Kidney (tissue), 14 donors: Measurements from ENCODE around the gene FHL5. TPM values are rescaled to one million over a fixed set of nuclear protein-coding genes. Genes with fewer than 3 reads are reported as not detected.
A peak's percentile ranks its signal among the peaks of the same experiment; 100 is the strongest.
"Not testable (repeated sequence)": the region's sequence is repeated elsewhere in the genome, so short reads cannot be mapped to it uniquely, and the experiment has no call there.

ENCODE experiments used
- DNase-seq, 5 donors: peaks; one replicate each; pipeline ENCODE4 v3.0.0-alpha.2; 2013 to 2020
- FAIRE-seq: peaks from 2 replicates; lab custom pipeline; 2012; peaks lifted over from hg19 to GRCh38; lab: Jason Lieb, UNC
- H3K27ac ChIP-seq, 2 donors: one replicate each; pipeline ENCODE4 v1.7.0; 2013; ENCODE audit warnings: low read depth in 2 of 2, low read length in 2 of 2, inconsistent platforms in 1 of 2
- H3K27me3 ChIP-seq: one replicate; pipeline ENCODE4 v1.7.1; 2013; ENCODE audit warnings: low read length, inconsistent platforms; ENCODE audit not compliant: control insufficient read depth, insufficient read depth
- H3K36me3 ChIP-seq, 3 donors: one replicate each; pipeline versions ENCODE4 v1.7.0 to v1.7.1; 2013; ENCODE audit warnings: low read length in 3 of 3, control low read depth in 1 of 3, inconsistent platforms in 1 of 3; ENCODE audit not compliant: insufficient read depth in 3 of 3, control insufficient read depth in 2 of 3
- H3K4me1 ChIP-seq, 3 donors: one replicate each; pipeline versions ENCODE4 v1.7.0 to v1.7.1; 2013; ENCODE audit warnings: low read length in 3 of 3, inconsistent platforms in 1 of 3, low read depth in 1 of 3; ENCODE audit not compliant: control insufficient read depth in 2 of 3, insufficient read depth in 2 of 3
- H3K4me3 ChIP-seq, 3 donors: one replicate each; pipeline versions ENCODE4 v1.7.0 to v1.8.1; 2013; ENCODE audit warnings: low read length in 3 of 3, control low read depth in 1 of 3, inconsistent platforms in 1 of 3
- H3K9ac ChIP-seq, 3 donors: one replicate each; pipeline versions ENCODE4 v1.7.0 to v1.7.1; 2013; ENCODE audit warnings: low read length in 3 of 3, control low read depth in 1 of 3, inconsistent platforms in 1 of 3
- H3K9me3 ChIP-seq, 3 donors: one replicate each; pipeline versions ENCODE4 v1.7.0 to v1.7.1; 2013; ENCODE audit warnings: low read length in 3 of 3, control low read depth in 1 of 3, inconsistent platforms in 1 of 3; ENCODE audit not compliant: control insufficient read depth in 2 of 3, insufficient read depth in 1 of 3
- intact Hi-C: fragments of 100-400 bp; cut with DNase I; formaldehyde crosslinking; loops from one replicate; pipeline ENCODE4 v1.11.1; 2022
- polyA plus RNA-seq: library from polyadenylated mRNA; stranded (reverse); fragments of 350-450 nt; fragmentation: Illumina TruSeq; extraction: RNeasy Lipid Tissue Mini Kit (QIAGEN cat#74804); gene quantifications from one replicate; pipeline ENCODE4 v1.2.3, GENCODE V29; 2014; ENCODE audit warnings: low read depth, low replicate concordance; ENCODE audit not compliant: insufficient read depth
- total RNA-seq: library from RNA; stranded (reverse); fragmentation: NEBNext Ultra II Directional; extraction: Animal tissue kit (Norgen Biotek cat#: 25700); gene quantifications from one replicate; pipeline ENCODE4 v1.2.1, GENCODE V29; 2021
- TF ChIP-seq, protein P1 (sequence below): IDR thresholded peaks from 3 replicates; pipeline ENCODE4 v1.5.1; 2012; ENCODE audit warnings: mild to moderate bottlenecking, moderate library complexity, borderline replicate concordance; ENCODE audit not compliant: insufficient read depth; ENCODE audit errors: extremely low read depth
- donor health status: control.
- donor health status: control.
- donor health status: control.
- donor health status: control.
- donor health status: control.
- donor health status: DM: yes; HTN: yes; CAD: no.
- donor health status: Normal renal cell carcinoma (clear cell type).

Gene FHL5
- total and polyA plus RNA-seq, 2 donors from 2014 or later: 4.3 to 34.5 TPM

DNA sequence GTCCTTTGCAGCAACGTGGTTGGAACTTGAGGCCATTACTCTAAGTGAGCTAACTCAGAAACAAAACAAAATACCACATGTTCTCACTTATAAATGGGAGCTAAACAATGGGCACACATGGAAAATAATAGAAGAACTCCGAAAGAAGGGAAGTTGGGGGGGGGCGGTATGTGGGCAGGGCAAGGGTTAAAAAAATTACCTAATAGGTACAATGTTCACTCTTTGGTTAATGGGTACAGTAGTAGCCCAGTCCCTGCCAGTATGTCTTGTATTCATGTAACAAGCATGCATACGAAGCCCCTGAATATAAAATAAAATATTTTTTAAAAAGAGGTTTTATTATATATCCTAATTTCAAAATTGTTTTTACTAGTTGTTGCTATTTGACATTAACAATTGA is 15.3 kb upstream of the FHL5 start:
- Histone ChIP-seq H3K4me1 (no peaks in the 10 kb centered on the region), H3K4me3 (no peak overlapping the region), H3K36me3 (peaks cover 8 to 36% (median 13%) of the 10 kb centered on the region in 3 donors), H3K27ac (no peak overlapping the region), H3K9ac (no peak overlapping the region), H3K27me3 (no peaks in the 10 kb centered on the region), H3K9me3 (no peaks in the 10 kb centered on the region)
- DNase-seq (no peak), FAIRE-seq (no peak)
- intact Hi-C loops: no loop called here
- TF ChIP-seq, protein P1, sequence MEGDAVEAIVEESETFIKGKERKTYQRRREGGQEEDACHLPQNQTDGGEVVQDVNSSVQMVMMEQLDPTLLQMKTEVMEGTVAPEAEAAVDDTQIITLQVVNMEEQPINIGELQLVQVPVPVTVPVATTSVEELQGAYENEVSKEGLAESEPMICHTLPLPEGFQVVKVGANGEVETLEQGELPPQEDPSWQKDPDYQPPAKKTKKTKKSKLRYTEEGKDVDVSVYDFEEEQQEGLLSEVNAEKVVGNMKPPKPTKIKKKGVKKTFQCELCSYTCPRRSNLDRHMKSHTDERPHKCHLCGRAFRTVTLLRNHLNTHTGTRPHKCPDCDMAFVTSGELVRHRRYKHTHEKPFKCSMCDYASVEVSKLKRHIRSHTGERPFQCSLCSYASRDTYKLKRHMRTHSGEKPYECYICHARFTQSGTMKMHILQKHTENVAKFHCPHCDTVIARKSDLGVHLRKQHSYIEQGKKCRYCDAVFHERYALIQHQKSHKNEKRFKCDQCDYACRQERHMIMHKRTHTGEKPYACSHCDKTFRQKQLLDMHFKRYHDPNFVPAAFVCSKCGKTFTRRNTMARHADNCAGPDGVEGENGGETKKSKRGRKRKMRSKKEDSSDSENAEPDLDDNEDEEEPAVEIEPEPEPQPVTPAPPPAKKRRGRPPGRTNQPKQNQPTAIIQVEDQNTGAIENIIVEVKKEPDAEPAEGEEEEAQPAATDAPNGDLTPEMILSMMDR: no peak

DNA sequence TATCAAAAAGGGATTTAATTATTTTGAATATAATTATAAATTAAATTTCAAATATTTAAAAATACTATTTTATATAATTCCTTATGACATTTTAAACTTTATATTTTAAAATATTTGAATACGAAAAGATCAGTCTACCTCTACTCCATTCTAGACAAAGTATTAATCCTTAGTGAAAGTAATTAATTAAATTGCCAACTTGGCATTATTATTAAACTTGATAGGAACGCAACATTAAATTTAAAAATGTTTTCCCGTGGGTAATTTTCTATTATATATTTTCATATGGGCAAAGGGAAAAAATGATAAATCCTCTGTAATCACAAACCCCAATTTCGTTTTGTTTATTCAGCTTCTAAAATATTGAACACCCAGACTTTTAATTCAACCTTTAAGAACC is 8.4 kb upstream of the FHL5 start:
- no peak overlapping the region for H3K4me3 ChIP-seq
- no peaks in the 10 kb centered on the region for H3K4me1 ChIP-seq
- H3K9ac ChIP-seq: no peak overlapping the region
- H3K9me3 ChIP-seq: no peaks in the 10 kb centered on the region
- peaks cover 8 to 36% (median 12%) of the 10 kb centered on the region in 3 donors for H3K36me3 ChIP-seq
- no peaks in the 10 kb centered on the region for H3K27me3 ChIP-seq
- no peak overlapping the region for H3K27ac ChIP-seq
- TF ChIP-seq, protein P1: no peak
- intact Hi-C loops: no loop called here
- FAIRE-seq (peak; percentile 94), DNase-seq (no peak)

DNA sequence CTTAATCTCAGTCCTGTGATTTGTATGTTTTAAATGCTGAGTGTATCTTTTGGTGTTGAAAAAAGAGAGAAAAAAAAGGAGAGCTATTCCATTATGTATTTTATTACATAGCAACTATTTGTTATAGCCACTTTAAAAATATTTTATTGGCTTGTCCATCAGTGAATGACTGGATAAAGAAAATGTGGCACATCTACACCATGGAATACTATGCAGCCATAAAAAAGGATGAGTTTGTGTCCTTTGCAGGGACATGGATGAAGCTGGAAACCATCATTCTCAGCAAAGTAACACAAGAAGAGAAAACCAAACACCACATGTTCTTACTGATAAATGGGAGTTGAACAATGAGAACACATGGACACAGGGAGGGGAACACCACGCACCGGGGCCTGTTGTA is 3.2 kb upstream of the FHL5 start:
- FAIRE-seq, H3K9me3 ChIP-seq, H3K36me3 ChIP-seq, DNase-seq, H3K27me3 ChIP-seq, intact Hi-C loops, H3K27ac ChIP-seq, H3K4me1 ChIP-seq, H3K4me3 ChIP-seq, H3K9ac ChIP-seq: not testable (repeated sequence)

DNA sequence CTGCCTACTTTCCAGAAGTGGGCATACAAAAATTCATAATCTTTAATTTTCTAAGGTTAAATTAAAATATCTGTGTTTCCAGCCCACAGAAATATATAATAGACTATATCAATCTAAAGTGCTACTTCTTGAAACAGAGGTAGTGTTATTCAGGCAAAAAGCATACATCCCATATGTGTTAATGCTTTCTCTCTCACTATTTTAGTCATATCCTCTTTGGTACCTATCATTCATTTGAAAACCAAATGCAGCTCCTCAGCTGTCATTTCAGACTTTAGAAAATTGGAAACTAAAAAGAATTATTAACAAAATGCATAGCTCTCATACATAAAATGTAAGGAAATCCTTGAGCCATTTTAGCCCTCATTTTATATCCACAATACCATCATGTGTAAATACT is 925 bp downstream of the FHL5 start:
- Histone ChIP-seq H3K4me3 (peak overlapping the region in 2 of 3 donors; percentile 9 to 32), H3K9ac (no peak overlapping the region), H3K4me1 (no peaks in the 10 kb centered on the region), H3K9me3 (no peaks in the 10 kb centered on the region), H3K36me3 (no peaks in the 10 kb centered on the region), H3K27ac (no peak overlapping the region), H3K27me3 (no peaks in the 10 kb centered on the region)
- TF ChIP-seq, protein P1: no peak
- FAIRE-seq: no peak
- DNase-seq: no peak
- intact Hi-C loops: no loop called here
